ENCODE measurements around the gene EGFL8. TPM values are rescaled to one million over a fixed set of nuclear protein-coding genes. Genes with fewer than 3 reads are reported as not detected.

EGFL8 gene
- total and polyA plus RNA-seq, 2 of the 8 experiments (the other 6 are each of a cell fraction or from before 2014, with no cell fraction given): 5.0 to 9.2 TPM

DNA sequence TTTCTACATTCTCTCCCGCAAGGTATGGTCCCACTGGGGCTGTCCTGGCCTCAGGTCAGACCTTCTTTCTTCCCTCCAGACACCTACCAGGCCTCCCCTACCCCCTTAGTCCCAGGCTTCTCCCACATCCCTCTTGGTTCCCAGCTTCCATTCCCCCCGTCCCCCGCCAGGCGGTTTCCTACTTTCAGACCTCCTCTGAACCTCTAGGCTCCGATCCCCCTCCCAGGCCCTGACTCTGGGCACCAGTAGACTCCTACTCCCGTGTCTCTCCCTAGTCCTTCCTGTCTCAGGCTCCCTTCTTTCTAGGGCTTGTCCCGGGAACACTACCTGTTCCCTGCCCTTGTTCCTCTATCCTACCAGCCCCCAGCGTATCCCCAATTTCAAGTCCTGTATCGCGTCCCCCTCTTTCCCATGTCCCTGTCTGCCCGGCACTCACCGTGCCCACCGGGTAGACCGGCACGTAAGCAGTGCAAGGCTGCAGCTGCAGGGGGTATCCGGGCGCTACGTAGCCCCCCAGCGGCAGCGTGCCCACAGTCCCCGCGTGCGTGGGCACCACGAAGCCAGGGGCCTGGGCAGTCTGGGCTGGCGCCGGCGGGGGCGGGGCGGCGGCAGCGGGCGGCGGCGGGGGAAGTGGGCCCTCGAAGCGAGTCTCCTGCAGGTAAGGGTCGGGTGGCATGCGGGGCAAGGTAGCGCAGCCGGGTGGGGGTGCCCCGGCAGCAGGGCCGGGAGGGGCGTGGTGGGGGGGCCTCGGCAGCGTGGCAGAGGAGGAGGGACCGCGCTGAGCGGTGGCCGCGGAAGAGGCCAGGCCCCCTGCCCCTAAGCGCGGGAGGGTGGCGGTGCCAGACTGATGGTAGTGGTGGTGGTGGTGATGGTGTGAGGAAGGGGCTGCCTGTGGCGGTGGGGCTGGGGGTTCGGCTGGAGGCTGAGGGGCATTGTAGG lies 14.2 kb upstream of the EGFL8 start (continued):
- TF ChIP-seq E2F6 (IDR thresholded peaks at IDR 0.05): 0 out of 2 replicates have a peak, but pooled peaks have one; percentile 47
- TF ChIP-seq KDM1A (IDR thresholded peaks at IDR 0.05; ENCODE audit: borderline replicate concordance, low read length): no peak
- peak in 1 of 2 experiments; percentile 62; a peak in 1 of 3 replicates for TF ChIP-seq EP300 (IDR thresholded peaks at IDR 0.05; ENCODE audit: borderline replicate concordance in 1 of 2, low read depth in 2 of 2, low read length in 2 of 2)
- TF ChIP-seq, protein P1, sequence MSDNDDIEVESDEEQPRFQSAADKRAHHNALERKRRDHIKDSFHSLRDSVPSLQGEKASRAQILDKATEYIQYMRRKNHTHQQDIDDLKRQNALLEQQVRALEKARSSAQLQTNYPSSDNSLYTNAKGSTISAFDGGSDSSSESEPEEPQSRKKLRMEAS (IDR thresholded peaks at IDR 0.05): peak; percentile 76

Data from H1 (cell line).